SU-DHL-6 (cell line): ENCODE data around the gene OPN1MW.
"Not testable (repeated sequence)": the region's sequence is repeated elsewhere in the genome, so short reads cannot be mapped to it uniquely, and the experiment has no call there.

Experiments
- EZH2phosphoT487 ChIP-seq: fragments of 200-600 bp; sonication (generic), shearing (Covaris generic); conservative IDR thresholded peaks from 2 replicates; pipeline ENCODE4 v1.6.1; 2018; ENCODE audit warnings: mild to moderate bottlenecking, antibody characterized with exemption, low read length, moderate library complexity, mixed read lengths
- TF ChIP-seq, protein P1 (sequence below): fragments of 200-600 bp; sonication (generic); IDR thresholded peaks from one replicate; pipeline ENCODE4 v1.5.1; 2017; ENCODE audit warnings: antibody characterized with exemption, mild to moderate bottlenecking, low read length, moderate library complexity; ENCODE audit not compliant: insufficient read depth, poor library complexity, severe bottlenecking

GRCh38 chrX:154157207-154157606 is 25.2 kb upstream of the OPN1MW start:
- TF ChIP-seq, protein P1, sequence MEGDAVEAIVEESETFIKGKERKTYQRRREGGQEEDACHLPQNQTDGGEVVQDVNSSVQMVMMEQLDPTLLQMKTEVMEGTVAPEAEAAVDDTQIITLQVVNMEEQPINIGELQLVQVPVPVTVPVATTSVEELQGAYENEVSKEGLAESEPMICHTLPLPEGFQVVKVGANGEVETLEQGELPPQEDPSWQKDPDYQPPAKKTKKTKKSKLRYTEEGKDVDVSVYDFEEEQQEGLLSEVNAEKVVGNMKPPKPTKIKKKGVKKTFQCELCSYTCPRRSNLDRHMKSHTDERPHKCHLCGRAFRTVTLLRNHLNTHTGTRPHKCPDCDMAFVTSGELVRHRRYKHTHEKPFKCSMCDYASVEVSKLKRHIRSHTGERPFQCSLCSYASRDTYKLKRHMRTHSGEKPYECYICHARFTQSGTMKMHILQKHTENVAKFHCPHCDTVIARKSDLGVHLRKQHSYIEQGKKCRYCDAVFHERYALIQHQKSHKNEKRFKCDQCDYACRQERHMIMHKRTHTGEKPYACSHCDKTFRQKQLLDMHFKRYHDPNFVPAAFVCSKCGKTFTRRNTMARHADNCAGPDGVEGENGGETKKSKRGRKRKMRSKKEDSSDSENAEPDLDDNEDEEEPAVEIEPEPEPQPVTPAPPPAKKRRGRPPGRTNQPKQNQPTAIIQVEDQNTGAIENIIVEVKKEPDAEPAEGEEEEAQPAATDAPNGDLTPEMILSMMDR: not testable (repeated sequence)
- not testable (repeated sequence) for TF ChIP-seq EZH2phosphoT487
